Measurements from ENCODE around the gene ESR2. TPM values are rescaled to one million over a fixed set of nuclear protein-coding genes. Genes with fewer than 3 reads are reported as not detected.

ESR2 gene
- polyA plus RNA-seq, 1 experiment, result not detected

- no peaks in the 10 kb centered on the region for H3K36me3 ChIP-seq (ENCODE audit: control insufficient read depth, insufficient read depth, low read length)
- TF ChIP-seq CTCF (IDR thresholded peaks at IDR 0.05; ENCODE audit: insufficient read depth, low read depth, low read length), result no peak
- ChIA-PET CTCF (no interaction called here), POLR2A (no interaction called here)
- no peak for DNase-seq (ENCODE audit: low read depth)
- H3K27me3 ChIP-seq (ENCODE audit: control insufficient read depth, insufficient read depth, low read length), result peaks cover 2% of the 10 kb centered on the region
- H3K4me3 ChIP-seq (ENCODE audit: low read depth, low read length), result no peak overlapping the region
These were observed 44.8 kb downstream of the ESR2 start for GRCh38 chr14:64249363-64249762.

- CTCF ChIA-PET, result no interaction called here
These were observed 45.5 kb downstream of the ESR2 start for GRCh38 chr14:64248689-64249088.

GRCh38 chr14:64247195-64247594, 47.0 kb downstream of the ESR2 start:
- POLR2A ChIA-PET, result no interaction called here
- DNase-seq (ENCODE audit: low read depth), result no peak
- Histone ChIP-seq H3K4me3 (ENCODE audit: low read depth, low read length) (no peak overlapping the region), H3K27me3 (ENCODE audit: control insufficient read depth, insufficient read depth, low read length) (peaks cover 2% of the 10 kb centered on the region), H3K36me3 (ENCODE audit: control insufficient read depth, insufficient read depth, low read length) (no peaks in the 10 kb centered on the region)
- TF ChIP-seq CTCF (IDR thresholded peaks at IDR 0.05; ENCODE audit: insufficient read depth, low read depth, low read length), result no peak
- CTCF ChIA-PET, result no interaction called here

More at GRCh38 chr14:64248689-64249088, 45.5 kb downstream of the ESR2 start:
- Histone ChIP-seq H3K36me3 (ENCODE audit: control insufficient read depth, insufficient read depth, low read length) (no peaks in the 10 kb centered on the region), H3K4me3 (ENCODE audit: low read depth, low read length) (no peak overlapping the region), H3K27me3 (ENCODE audit: control insufficient read depth, insufficient read depth, low read length) (peaks cover 2% of the 10 kb centered on the region)
- no peak for TF ChIP-seq CTCF (IDR thresholded peaks at IDR 0.05; ENCODE audit: insufficient read depth, low read depth, low read length)
- POLR2A ChIA-PET, result no interaction called here
- DNase-seq (ENCODE audit: low read depth), result no peak

GRCh38 chr14:64246688-64247087, 47.5 kb downstream of the ESR2 start:
- POLR2A ChIA-PET, result no interaction called here
- Histone ChIP-seq H3K27me3 (ENCODE audit: control insufficient read depth, insufficient read depth, low read length) (peaks cover 2% of the 10 kb centered on the region), H3K4me3 (ENCODE audit: low read depth, low read length) (no peak overlapping the region), H3K36me3 (ENCODE audit: control insufficient read depth, insufficient read depth, low read length) (no peaks in the 10 kb centered on the region)
- TF ChIP-seq CTCF (IDR thresholded peaks at IDR 0.05; ENCODE audit: insufficient read depth, low read depth, low read length), result no peak
- CTCF ChIA-PET, result no interaction called here
- DNase-seq (ENCODE audit: low read depth), result no peak

GRCh38 chr14:64245491-64245890, 48.7 kb downstream of the ESR2 start:
- TF ChIP-seq CTCF (IDR thresholded peaks at IDR 0.05; ENCODE audit: insufficient read depth, low read depth, low read length), result no peak
- ChIA-PET CTCF (no interaction called here), POLR2A (no interaction called here)
- H3K4me3 ChIP-seq (ENCODE audit: low read depth, low read length), result no peak overlapping the region
- peaks cover 2% of the 10 kb centered on the region for H3K27me3 ChIP-seq (ENCODE audit: control insufficient read depth, insufficient read depth, low read length)
- H3K36me3 ChIP-seq (ENCODE audit: control insufficient read depth, insufficient read depth, low read length), result no peaks in the 10 kb centered on the region
- DNase-seq (ENCODE audit: low read depth), result no peak
